ENCODE data around the gene ZFAND2B.

DNA sequence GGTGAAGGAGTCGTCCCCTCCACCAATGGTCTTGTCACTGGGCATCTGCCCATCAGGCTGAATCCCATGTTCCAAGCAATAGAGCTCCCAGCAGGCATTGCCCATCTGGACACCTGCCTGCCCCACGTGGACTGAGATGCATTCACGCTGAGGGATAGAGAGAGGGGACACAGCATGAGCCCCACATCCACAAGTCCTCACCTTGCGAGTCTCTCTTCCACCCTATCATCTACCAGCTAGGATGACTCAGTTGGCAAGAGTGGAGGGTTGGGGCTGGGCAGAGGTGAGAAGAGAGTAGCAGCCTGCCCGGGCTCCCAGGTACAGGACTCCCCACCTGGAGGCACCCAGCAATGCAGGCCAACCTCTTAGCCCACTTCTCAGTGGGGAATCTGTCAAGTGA is 45.5 kb downstream of the ZFAND2B start:
- TF ChIP-seq EZH2 (IDR thresholded peaks at IDR 0.05), result no peak
- no peak for TF ChIP-seq POLR2AphosphoS5 (IDR thresholded peaks at IDR 0.05; ENCODE audit: borderline replicate concordance, low read depth, low read length)
